ENCODE results near the gene BTBD2.

Gene BTBD2

DNA sequence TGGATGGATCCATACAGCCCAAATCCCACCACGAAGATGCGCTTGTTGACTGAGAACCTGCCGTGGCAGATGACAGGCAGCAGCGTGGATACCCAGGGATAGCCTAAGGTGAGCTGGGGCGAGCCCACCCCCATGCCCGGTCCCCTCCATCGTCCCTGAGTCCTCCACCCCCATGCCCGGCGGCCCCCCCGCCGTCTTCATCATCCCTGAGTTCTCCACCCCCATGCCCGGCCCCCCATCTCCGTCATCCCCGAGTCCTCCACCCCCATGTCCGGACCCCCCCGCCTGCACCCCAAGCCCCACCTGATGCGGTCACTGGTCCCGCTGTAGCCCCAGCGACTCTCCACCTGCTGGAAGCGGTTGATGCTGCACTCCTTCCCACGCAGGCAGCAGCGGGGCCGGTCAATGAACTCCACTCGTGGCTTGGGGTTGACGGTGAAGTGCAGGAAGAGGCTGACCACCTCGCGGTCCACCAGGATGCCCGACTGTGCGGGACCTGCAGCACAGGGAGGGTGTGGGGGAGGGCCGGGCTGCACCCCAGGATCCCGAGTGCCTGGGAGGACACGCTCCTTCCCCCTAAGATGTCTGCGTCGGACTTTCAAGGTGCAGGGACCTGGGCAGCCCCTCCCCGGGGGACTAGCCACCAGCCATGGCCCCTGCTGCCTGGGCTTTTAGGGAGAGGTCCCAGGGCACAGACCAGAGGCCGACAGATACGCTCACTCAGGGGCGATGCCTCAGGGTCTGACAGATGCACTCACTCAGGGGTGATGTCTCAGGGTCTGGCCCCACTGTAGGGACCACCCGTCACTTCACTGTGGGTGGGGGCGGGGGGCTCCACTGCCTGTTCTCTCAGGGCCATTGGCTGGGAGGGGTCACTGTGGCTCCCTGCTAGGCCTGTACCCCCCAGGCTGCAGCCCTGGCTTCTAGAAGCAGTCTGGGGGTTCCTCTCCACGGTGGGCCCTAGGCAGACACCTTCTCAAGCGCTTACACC is 28.0 kb downstream of the BTBD2 start:
- no peak for DNase-seq (ENCODE audit: extremely low read depth, low read depth)
- no peak overlapping the region for H3K4me3 ChIP-seq (replicated peaks; ENCODE audit: low read depth, low read length)
- TF ChIP-seq, protein P1, sequence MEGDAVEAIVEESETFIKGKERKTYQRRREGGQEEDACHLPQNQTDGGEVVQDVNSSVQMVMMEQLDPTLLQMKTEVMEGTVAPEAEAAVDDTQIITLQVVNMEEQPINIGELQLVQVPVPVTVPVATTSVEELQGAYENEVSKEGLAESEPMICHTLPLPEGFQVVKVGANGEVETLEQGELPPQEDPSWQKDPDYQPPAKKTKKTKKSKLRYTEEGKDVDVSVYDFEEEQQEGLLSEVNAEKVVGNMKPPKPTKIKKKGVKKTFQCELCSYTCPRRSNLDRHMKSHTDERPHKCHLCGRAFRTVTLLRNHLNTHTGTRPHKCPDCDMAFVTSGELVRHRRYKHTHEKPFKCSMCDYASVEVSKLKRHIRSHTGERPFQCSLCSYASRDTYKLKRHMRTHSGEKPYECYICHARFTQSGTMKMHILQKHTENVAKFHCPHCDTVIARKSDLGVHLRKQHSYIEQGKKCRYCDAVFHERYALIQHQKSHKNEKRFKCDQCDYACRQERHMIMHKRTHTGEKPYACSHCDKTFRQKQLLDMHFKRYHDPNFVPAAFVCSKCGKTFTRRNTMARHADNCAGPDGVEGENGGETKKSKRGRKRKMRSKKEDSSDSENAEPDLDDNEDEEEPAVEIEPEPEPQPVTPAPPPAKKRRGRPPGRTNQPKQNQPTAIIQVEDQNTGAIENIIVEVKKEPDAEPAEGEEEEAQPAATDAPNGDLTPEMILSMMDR (IDR thresholded peaks at IDR 0.05; ENCODE audit: low read depth, low read length, missing control alignments) = no peak

DNA sequence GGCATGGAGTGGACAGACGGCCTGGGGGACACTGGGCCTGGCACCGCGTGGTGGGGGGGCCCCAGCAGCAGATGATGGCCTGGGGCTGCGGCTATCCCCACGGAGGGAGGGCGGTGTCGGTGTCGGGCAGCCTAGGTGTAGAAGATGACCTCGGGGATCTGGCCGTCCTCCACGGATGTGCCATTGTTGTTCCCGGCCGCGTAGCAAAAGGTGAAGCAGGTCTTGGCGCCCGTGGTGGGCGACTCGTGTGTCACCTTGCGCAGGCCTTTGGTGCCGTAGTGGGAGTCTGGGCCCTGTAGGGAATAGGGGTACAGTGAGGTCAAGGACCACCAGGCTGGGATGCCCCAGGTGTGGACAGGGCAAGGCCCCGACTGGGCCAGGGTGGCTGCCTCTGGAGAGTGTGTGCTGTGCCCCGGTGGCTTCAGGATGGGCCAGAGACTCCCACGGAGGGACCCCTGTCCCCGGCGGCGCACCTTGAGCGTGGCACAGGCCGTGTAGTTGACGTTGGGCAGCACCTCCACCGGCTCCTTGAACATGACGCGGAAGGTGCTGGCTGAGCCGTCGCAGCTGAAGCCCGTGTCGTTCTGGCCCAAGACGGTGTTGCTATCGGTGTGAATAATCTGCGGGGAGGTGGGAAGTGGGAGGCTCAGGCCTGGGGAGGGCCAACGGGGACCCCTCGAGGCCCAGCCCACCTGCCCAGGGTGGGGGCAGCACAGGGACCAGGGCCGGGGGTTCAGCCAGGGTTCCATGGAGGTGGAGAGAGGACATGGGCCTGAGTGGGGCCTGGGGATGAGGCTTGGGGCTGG is 29.0 kb downstream of the BTBD2 start:
- TF ChIP-seq, protein P1 (IDR thresholded peaks at IDR 0.05; ENCODE audit: low read depth, low read length, missing control alignments) = no peak
- no peak overlapping the region for H3K4me3 ChIP-seq (replicated peaks; ENCODE audit: low read depth, low read length)
- no peak for DNase-seq (ENCODE audit: extremely low read depth, low read depth)

DNA sequence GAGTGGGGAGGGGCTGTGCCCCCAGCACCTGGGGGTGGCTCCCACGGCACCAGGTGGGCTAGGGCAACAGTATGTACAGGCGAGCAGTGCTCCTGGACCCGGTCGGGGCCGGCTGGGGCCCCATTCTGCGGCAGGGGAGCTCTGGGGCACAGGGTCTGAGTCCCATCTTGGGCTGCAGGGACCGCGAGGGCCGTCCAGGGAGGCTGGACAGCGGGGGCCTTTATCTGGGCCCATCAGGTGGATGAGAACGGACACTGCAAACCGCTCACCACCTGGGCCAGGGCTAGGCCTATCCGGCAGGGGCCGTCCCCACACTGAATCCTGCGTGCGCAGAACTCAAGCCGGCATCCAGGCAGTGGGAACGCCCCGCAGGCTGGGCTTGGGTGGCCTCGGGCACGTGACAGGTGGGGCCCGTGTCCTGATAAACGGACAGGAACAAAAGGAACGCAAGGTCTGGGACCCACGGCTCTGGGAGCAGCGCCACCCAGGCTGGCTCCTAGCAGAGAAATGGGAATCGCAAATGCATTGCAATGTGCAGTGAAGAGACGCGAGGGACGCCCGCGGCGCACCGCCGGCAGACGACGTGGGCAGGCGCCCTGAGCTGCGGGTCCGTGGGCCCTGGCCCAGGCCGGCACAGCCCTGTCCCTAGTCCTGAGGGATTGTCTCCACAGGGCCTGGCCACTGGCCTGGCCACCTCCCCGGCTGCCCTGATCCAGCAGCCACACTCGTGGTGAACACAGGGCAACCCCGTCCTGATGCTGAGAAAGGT is 29.7 kb downstream of the BTBD2 start:
- H3K4me3 ChIP-seq (replicated peaks; ENCODE audit: low read depth, low read length) = no peak overlapping the region
- TF ChIP-seq, protein P1 (IDR thresholded peaks at IDR 0.05; ENCODE audit: low read depth, low read length, missing control alignments) = no peak
- DNase-seq (ENCODE audit: extremely low read depth, low read depth) = no peak

DNA sequence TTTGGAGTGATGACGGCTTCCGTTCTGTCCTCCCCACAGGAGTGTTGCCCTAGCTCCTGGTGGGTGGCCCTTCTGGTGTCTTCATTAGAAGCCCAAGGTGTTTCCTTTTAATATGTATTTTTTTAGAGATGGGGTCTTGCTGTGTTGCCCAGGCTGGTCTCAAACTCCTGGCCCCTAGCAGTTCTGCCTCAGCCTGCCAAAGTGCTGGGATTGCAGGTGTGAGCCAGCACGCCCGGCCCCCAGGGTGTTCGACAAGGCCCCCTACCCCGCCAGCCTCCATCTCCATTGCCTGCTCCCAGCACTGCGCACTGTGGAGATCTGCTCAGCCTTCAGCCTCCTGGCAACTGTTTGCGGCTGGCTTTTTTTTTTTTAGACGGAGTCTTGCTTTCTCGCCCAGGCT is 31.2 kb downstream of the BTBD2 start:
- TF ChIP-seq, protein P1 (IDR thresholded peaks at IDR 0.05; ENCODE audit: low read depth, low read length, missing control alignments) = no peak
- no peak for DNase-seq (ENCODE audit: extremely low read depth, low read depth)
- no peak overlapping the region for H3K4me3 ChIP-seq (replicated peaks; ENCODE audit: low read depth, low read length)

DNA sequence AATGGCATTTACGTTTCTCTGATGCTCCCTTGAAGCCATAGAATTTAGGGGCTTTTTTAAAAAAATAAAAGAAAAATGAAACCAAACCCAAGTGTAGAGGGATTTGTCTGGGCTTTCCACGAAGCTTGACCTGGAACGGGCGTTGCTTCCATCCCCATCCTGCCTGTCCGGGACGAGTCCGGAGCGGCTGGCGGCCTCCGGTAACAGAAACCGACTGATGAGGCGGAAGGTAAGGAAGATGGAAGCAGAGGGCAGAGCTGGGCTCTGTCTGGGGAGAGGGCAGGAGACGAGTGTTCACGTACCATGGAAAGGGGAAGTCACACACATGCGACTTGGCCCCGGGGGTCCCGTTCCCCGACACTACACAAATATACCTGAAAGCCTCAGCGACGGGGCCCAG is 34.3 kb downstream of the BTBD2 start:
- DNase-seq (ENCODE audit: extremely low read depth, low read depth) = no peak
- TF ChIP-seq, protein P1 (IDR thresholded peaks at IDR 0.05; ENCODE audit: low read depth, low read length, missing control alignments) = no peak
- H3K4me3 ChIP-seq (replicated peaks; ENCODE audit: low read depth, low read length) = no peak overlapping the region

DNA sequence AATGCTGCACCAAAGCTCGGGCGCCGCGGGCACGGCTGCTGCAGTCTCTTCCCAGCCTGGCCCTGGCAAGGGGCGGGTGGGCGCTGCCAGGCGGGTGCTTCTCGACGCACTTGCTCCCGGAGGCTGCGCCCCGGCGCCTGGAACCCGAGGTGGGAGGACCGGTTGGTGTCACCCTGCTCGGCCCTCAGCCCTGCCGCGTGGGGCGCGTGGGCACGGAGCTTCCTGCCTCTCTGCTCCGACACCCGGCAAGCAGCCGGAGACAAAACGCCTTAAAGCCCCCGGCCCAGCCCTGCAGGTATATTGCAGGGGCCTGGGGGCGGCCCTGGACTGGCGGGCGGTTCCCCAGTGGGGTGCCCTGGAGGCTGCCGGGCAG is 34.7 kb downstream of the BTBD2 start:
- no peak overlapping the region for H3K4me3 ChIP-seq (replicated peaks; ENCODE audit: low read depth, low read length)
- TF ChIP-seq, protein P1 (IDR thresholded peaks at IDR 0.05; ENCODE audit: low read depth, low read length, missing control alignments) = no peak
- no peak for DNase-seq (ENCODE audit: extremely low read depth, low read depth)

Data from HFF-Myc (cell line).